Naive thymus-derived CD8-positive, alpha-beta T cell (primary cell): ENCODE measurements around the gene RUNX2. TPM values are rescaled to one million over a fixed set of nuclear protein-coding genes. Genes with fewer than 3 reads are reported as not detected.

Experiments
- ATAC-seq, 2 donors: fragments of 150-1000 bp; cut with Tn5 transposase in 1 of 2; sonication (Bioruptor Pico), chemical (Tn5 transposase) in 1 of 2; 1 replicate in 1 of 2; 2 replicates in 1 of 2; pipeline ENCODE4 v1.10.0; 2021; ENCODE audit warnings: mild to moderate bottlenecking in 2 of 2, moderate library complexity in 2 of 2
- POLR2A ChIA-PET: fragments of 350-600 bp; sonication (Branson Sonifier 250); formaldehyde crosslinking; loops from one replicate; lab custom pipeline; 2021; ENCODE audit warnings: antibody characterized with exemption; lab: Charles Lee
- DNase-seq, 10 donors: peaks; one replicate each; pipeline versions ENCODE4 v3.0.0 to v3.0.0-alpha.2; 2020 to 2022
- H3K27ac Mint-ChIP-seq, 10 donors: one replicate each; pipeline ENCODE4 v1.8.0; 2020 to 2022; ENCODE audit warnings: mild to moderate bottlenecking in 10 of 10, mixed read lengths in 10 of 10, moderate library complexity in 4 of 10, inconsistent platforms in 1 of 10
- H3K27me3 Mint-ChIP-seq, 5 donors: one replicate each; pipeline ENCODE4 v1.8.0; 2021 to 2022; ENCODE audit warnings: mixed read lengths in 5 of 5
- H3K36me3 Mint-ChIP-seq, 3 donors: one replicate each; pipeline ENCODE4 v1.8.0; 2020 to 2022; ENCODE audit warnings: mixed read lengths in 3 of 3, mild to moderate bottlenecking in 2 of 3, inconsistent platforms in 1 of 3
- H3K4me1 Mint-ChIP-seq, 4 donors: one replicate each; pipeline ENCODE4 v1.8.0; 2021 to 2022; ENCODE audit warnings: mixed read lengths in 4 of 4
- H3K4me3 Mint-ChIP-seq, 10 donors: one replicate each; pipeline ENCODE4 v1.8.0; 2020 to 2022; ENCODE audit warnings: mild to moderate bottlenecking in 10 of 10, mixed read lengths in 10 of 10, moderate library complexity in 6 of 10, inconsistent platforms in 1 of 10
- H3K9me3 Mint-ChIP-seq, 9 donors: one replicate each; pipeline ENCODE4 v1.8.0; 2020 to 2022; ENCODE audit warnings: mixed read lengths in 9 of 9, mild to moderate bottlenecking in 3 of 9, inconsistent platforms in 1 of 9, moderate library complexity in 1 of 9
- polyA plus RNA-seq, 3 donors: library from polyadenylated mRNA; unstranded; fragments of 300-500 nt; fragmentation: Illumina TruSeq; gene quantifications; one replicate each; pipeline ENCODE4 v1.2.3, GENCODE V29; 2021
- total RNA-seq, 8 experiments: library from RNA in 2 of 8; stranded (reverse) in 2 of 8; gene quantifications; one replicate each; pipeline ENCODE4 v1.2.3 and lab custom pipeline; 2021 to 2026

Gene RUNX2
- total and polyA plus RNA-seq, 5 experiments from 2014 or later = 31.3 to 44.3 (median 36.7) TPM

GRCh38 chr6:45416700-45417099 lies 88.6 kb downstream of the RUNX2 start:
- Mint-ChIP-seq H3K4me1 (peaks cover 17 to 44% (median 29%) of the 10 kb centered on the region in 4 donors), H3K4me3 (no peak overlapping the region), H3K27me3 (peaks cover 0 to 29% (median 0%) of the 10 kb centered on the region in 5 donors), H3K9me3 (no peaks in the 10 kb centered on the region), H3K36me3 (peaks cover 0 to 2% (median 0%) of the 10 kb centered on the region in 3 donors), H3K27ac (no peak overlapping the region)
- ATAC-seq (no peak), DNase-seq (no peak)
- POLR2A ChIA-PET = no interaction called here

- Mint-ChIP-seq H3K9me3 (no peaks in the 10 kb centered on the region), H3K27ac (no peak overlapping the region), H3K27me3 (peaks cover 0 to 29% (median 0%) of the 10 kb centered on the region in 5 donors), H3K36me3 (peaks cover 0 to 2% (median 0%) of the 10 kb centered on the region in 3 donors), H3K4me3 (no peak overlapping the region), H3K4me1 (peaks cover 18 to 47% (median 29%) of the 10 kb centered on the region in 4 donors)
- POLR2A ChIA-PET = no interaction called here
- DNase-seq (no peak), ATAC-seq (no peak)
Observed at GRCh38 chr6:45417436-45417835, 89.3 kb downstream of the RUNX2 start.

- POLR2A ChIA-PET = interaction anchor here (1.0 to 3.6 kb wide), 4 partner anchors 42 to 764 kb away, joined by 3 to 24 read pairs (median 4); partner anchors contain the start of gene SUPT3H
- DNase-seq (peak; percentile 29 to 74 (median 44)), ATAC-seq (peak; percentile 33 to 42)
- Mint-ChIP-seq H3K27ac (peak overlapping the region; percentile 54 to 96 (median 90)), H3K4me1 (peaks cover 21 to 64% (median 39%) of the 10 kb centered on the region in 4 donors), H3K36me3 (peaks cover 0 to 2% (median 0%) of the 10 kb centered on the region in 3 donors), H3K4me3 (peak overlapping the region; percentile 88 to 98 (median 96)), H3K9me3 (no peaks in the 10 kb centered on the region), H3K27me3 (peaks cover 0 to 29% (median 0%) of the 10 kb centered on the region in 5 donors)
Observed at GRCh38 chr6:45419571-45420082, 91.5 kb downstream of the RUNX2 start.

- peak overlapping the region; percentile 88 to 98 (median 96) for H3K4me3 Mint-ChIP-seq
- DNase-seq (peak; percentile 13 to 73 (median 60)), ATAC-seq (peak; percentile 29 to 55)
- POLR2A ChIA-PET = interaction anchor here (0.8 to 3.6 kb wide), 6 partner anchors 42 to 765 kb away, joined by 3 to 24 read pairs (median 4); partner anchors contain the start of gene SUPT3H
- H3K4me1 Mint-ChIP-seq = peaks cover 23 to 64% (median 43%) of the 10 kb centered on the region in 4 donors
- H3K36me3 Mint-ChIP-seq = peaks cover 0 to 2% (median 0%) of the 10 kb centered on the region in 3 donors
- H3K27ac Mint-ChIP-seq = peak overlapping the region; percentile 86 to 96 (median 92)
- H3K9me3 Mint-ChIP-seq = no peaks in the 10 kb centered on the region
- H3K27me3 Mint-ChIP-seq = peaks cover 0 to 29% (median 0%) of the 10 kb centered on the region in 5 donors
Observed at GRCh38 chr6:45420083-45420908, 92.2 kb downstream of the RUNX2 start.

- Mint-ChIP-seq H3K27ac (peak overlapping the region; percentile 86 to 96 (median 94)), H3K36me3 (no peaks in the 10 kb centered on the region), H3K4me3 (peak overlapping the region; percentile 91 to 98 (median 96)), H3K9me3 (no peaks in the 10 kb centered on the region), H3K4me1 (peaks cover 19 to 56% (median 43%) of the 10 kb centered on the region in 4 donors), H3K27me3 (peaks cover 0 to 25% (median 0%) of the 10 kb centered on the region in 5 donors)
- no peak for DNase-seq
- POLR2A ChIA-PET = interaction anchor here (0.6 to 3.6 kb wide), 9 partner anchors 43 to 763 kb away, joined by 3 to 24 read pairs (median 5); partner anchors contain the start of gene SUPT3H
- no peak for ATAC-seq
Observed at GRCh38 chr6:45420909-45421708, 93.0 kb downstream of the RUNX2 start.

- peak; percentile 21 to 67 (median 50) for DNase-seq
- peaks cover 19 to 53% (median 42%) of the 10 kb centered on the region in 4 donors for H3K4me1 Mint-ChIP-seq
- H3K27me3 Mint-ChIP-seq = peaks cover 0 to 24% (median 0%) of the 10 kb centered on the region in 5 donors
- H3K9me3 Mint-ChIP-seq = no peaks in the 10 kb centered on the region
- POLR2A ChIA-PET = interaction anchor here (0.6 to 3.6 kb wide), 14 partner anchors 15 to 766 kb away, joined by 3 to 24 read pairs (median 4); partner anchors contain the start of gene SUPT3H
- peak overlapping the region; percentile 93 to 99 (median 96) for H3K4me3 Mint-ChIP-seq
- H3K36me3 Mint-ChIP-seq = no peaks in the 10 kb centered on the region
- peak overlapping the region; percentile 86 to 99 (median 95) for H3K27ac Mint-ChIP-seq
- ATAC-seq = peak; percentile 34 to 43
Observed at GRCh38 chr6:45421709-45422502, 93.8 kb downstream of the RUNX2 start.

- Mint-ChIP-seq H3K9me3 (no peaks in the 10 kb centered on the region), H3K36me3 (no peaks in the 10 kb centered on the region), H3K27me3 (peaks cover 0 to 24% (median 0%) of the 10 kb centered on the region in 5 donors), H3K27ac (peak overlapping the region; percentile 86 to 99 (median 94)), H3K4me1 (peaks cover 19 to 53% (median 44%) of the 10 kb centered on the region in 4 donors), H3K4me3 (peak overlapping the region; percentile 93 to 99 (median 94))
- POLR2A ChIA-PET = interaction anchor here (0.8 to 3.6 kb wide), 10 partner anchors 14 to 767 kb away, joined by 3 to 24 read pairs (median 4); partner anchors contain the start of gene SUPT3H
- peak; percentile 45 to 47 for ATAC-seq
- DNase-seq = peak; percentile 38 to 81 (median 66)
Observed at GRCh38 chr6:45422503-45423110, 94.5 kb downstream of the RUNX2 start.

GRCh38 chr6:45423111-45423823 lies 95.1 kb downstream of the RUNX2 start:
- Mint-ChIP-seq H3K27ac (peak overlapping the region; percentile 86 to 96 (median 92)), H3K4me3 (peak overlapping the region; percentile 92 to 99 (median 94)), H3K27me3 (peaks cover 0 to 23% (median 0%) of the 10 kb centered on the region in 5 donors), H3K4me1 (peaks cover 19 to 59% (median 51%) of the 10 kb centered on the region in 4 donors), H3K9me3 (no peaks in the 10 kb centered on the region), H3K36me3 (no peaks in the 10 kb centered on the region)
- DNase-seq (peak in 3 of 10 donors; percentile 15 to 38 (median 29)), ATAC-seq (peak in 1 of 2 donors; percentile 3)
- POLR2A ChIA-PET = interaction anchor here (0.6 to 3.6 kb wide), 5 partner anchors 21 to 768 kb away, joined by 3 to 24 read pairs (median 6); partner anchors contain the start of gene SUPT3H

GRCh38 chr6:45423824-45424450 lies 95.8 kb downstream of the RUNX2 start:
- POLR2A ChIA-PET = interaction anchor here (0.6 kb wide), 1 partner anchor 20 kb away, joined by 3 read pairs; no protein-coding TSS in a partner anchor
- peak overlapping the region; percentile 60 to 99 (median 93) for H3K4me3 Mint-ChIP-seq
- H3K27ac Mint-ChIP-seq = peak overlapping the region; percentile 15 to 90 (median 80)
- peak in 3 of 10 donors; percentile 17 to 23 (median 19) for DNase-seq
- H3K27me3 Mint-ChIP-seq = peaks cover 0 to 21% (median 0%) of the 10 kb centered on the region in 5 donors
- no peak for ATAC-seq
- H3K4me1 Mint-ChIP-seq = peaks cover 22 to 66% (median 57%) of the 10 kb centered on the region in 4 donors
- H3K36me3 Mint-ChIP-seq = no peaks in the 10 kb centered on the region
- H3K9me3 Mint-ChIP-seq = no peaks in the 10 kb centered on the region

GRCh38 chr6:45424451-45424861 lies 96.3 kb downstream of the RUNX2 start:
- Mint-ChIP-seq H3K9me3 (no peaks in the 10 kb centered on the region), H3K4me3 (peak overlapping the region; percentile 60 to 99 (median 86)), H3K4me1 (peaks cover 21 to 66% (median 58%) of the 10 kb centered on the region in 4 donors), H3K27me3 (peaks cover 0 to 17% (median 0%) of the 10 kb centered on the region in 5 donors), H3K27ac (peak overlapping the region; percentile 15 to 90 (median 80)), H3K36me3 (no peaks in the 10 kb centered on the region)
- DNase-seq (no peak), ATAC-seq (no peak)
- POLR2A ChIA-PET = no interaction called here
